ENCODE results near the gene CHFR.

- TF ChIP-seq, protein P1, sequence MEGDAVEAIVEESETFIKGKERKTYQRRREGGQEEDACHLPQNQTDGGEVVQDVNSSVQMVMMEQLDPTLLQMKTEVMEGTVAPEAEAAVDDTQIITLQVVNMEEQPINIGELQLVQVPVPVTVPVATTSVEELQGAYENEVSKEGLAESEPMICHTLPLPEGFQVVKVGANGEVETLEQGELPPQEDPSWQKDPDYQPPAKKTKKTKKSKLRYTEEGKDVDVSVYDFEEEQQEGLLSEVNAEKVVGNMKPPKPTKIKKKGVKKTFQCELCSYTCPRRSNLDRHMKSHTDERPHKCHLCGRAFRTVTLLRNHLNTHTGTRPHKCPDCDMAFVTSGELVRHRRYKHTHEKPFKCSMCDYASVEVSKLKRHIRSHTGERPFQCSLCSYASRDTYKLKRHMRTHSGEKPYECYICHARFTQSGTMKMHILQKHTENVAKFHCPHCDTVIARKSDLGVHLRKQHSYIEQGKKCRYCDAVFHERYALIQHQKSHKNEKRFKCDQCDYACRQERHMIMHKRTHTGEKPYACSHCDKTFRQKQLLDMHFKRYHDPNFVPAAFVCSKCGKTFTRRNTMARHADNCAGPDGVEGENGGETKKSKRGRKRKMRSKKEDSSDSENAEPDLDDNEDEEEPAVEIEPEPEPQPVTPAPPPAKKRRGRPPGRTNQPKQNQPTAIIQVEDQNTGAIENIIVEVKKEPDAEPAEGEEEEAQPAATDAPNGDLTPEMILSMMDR (IDR thresholded peaks at IDR 0.05 in 4 of 5, conservative IDR thresholded peaks at IDR 0.05 in 1 of 5) = no peak
- TF ChIP-seq POLR2A (IDR thresholded peaks at IDR 0.05) = no peak
These were observed 73.2 kb downstream of the CHFR start for GRCh38 chr12:132814232-132814631.
